GM18517 (cell line): Measurements from ENCODE around the gene CDKN2C.

ENCODE experiments used
- ATAC-seq: cut with Tn5 transposase; IDR thresholded peaks from one replicate; pipeline ENCODE4 v1.9.1; 2021; ENCODE audit warnings: mild to moderate bottlenecking, moderate library complexity; ENCODE audit not compliant: unreplicated experiment

The CDKN2C gene

DNA sequence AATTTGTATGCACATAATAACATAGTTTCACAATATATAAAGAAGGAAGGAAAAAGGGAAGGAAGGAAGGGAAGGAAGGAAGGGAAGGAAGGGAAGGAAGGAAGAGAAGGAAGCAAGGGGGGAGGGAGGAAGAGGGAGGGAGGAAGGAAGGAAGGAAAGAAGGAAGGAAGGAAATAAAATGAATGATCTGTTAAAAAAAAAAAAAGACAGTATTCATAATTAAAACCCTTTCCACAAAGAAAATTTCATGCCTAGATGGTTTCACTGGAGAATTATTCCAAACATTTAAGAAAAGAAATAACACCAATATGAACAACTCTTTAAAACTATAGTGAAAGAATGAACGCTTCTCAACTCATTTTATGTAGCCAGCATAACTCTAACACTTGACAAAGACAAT, 44.8 kb downstream of the CDKN2C start:
- ATAC-seq = no peak

DNA sequence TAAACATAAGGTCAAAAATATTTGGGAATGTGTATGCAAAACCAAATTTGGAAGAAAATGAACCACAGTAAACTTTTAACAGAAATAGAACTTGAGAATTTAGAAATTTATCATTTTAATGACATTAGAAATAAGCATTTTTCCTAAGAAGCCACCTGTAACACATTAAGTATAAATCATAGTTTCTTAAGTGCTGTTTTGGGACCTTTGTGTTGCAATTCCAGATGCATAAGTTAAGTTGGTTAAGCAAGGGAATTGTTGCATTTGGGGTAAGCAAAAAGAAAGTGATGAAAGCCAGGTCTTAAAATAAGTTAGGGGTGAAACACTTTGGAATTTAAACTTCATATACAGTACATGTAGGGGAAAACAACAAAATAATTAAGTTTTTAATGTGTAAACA, 49.8 kb downstream of the CDKN2C start:
- no peak for ATAC-seq
